WTC11 (cell line): Measurements from ENCODE around the gene OTOG. TPM values are rescaled to one million over a fixed set of nuclear protein-coding genes. Genes with fewer than 3 reads are reported as not detected.
A peak's percentile ranks its signal among the peaks of the same experiment; 100 is the strongest.

ENCODE experiments used
- ATAC-seq: fragments of 200-7000 bp; cut with Tn5 transposase; 2 replicates; pipeline ENCODE4 v1.10.0; 2021; ENCODE audit warnings: mild to moderate bottlenecking, moderate library complexity
- CTCF ChIA-PET: fragments of 300-600 bp; sonication (Branson Sonifier 250); formaldehyde crosslinking; loops from one replicate; lab custom pipeline; 2021; ENCODE audit warnings: antibody characterized with exemption; lab: Charles Lee
- POLR2A ChIA-PET: fragments of 350-600 bp; sonication (Branson Sonifier 250); formaldehyde crosslinking; loops from one replicate; lab custom pipeline; 2021; ENCODE audit warnings: antibody characterized with exemption; lab: Charles Lee
- DNase-seq: peaks from one replicate; pipeline ENCODE4 v3.0.0; 2021; ENCODE audit warnings: low spot score
- H3K27ac Mint-ChIP-seq: 2 replicates; pipeline ENCODE4 v1.8.0; 2021; ENCODE audit warnings: mixed read lengths
- H3K27me3 Mint-ChIP-seq: 2 replicates; pipeline ENCODE4 v1.8.0; 2021; ENCODE audit warnings: low read depth, mild to moderate bottlenecking, moderate library complexity, mixed read lengths
- H3K36me3 Mint-ChIP-seq: 2 replicates; pipeline ENCODE4 v1.8.0; 2021; ENCODE audit warnings: mixed read lengths
- H3K4me1 Mint-ChIP-seq: 2 replicates; pipeline ENCODE4 v1.8.0; 2022; ENCODE audit warnings: mixed read lengths
- H3K4me3 Mint-ChIP-seq: 2 replicates; pipeline ENCODE4 v1.8.0; 2021; ENCODE audit warnings: mild to moderate bottlenecking, moderate library complexity, mixed read lengths
- H3K9me3 Mint-ChIP-seq: 2 replicates; pipeline ENCODE4 v1.8.0; 2021; ENCODE audit warnings: mixed read lengths
- CDX4 ChIP-seq: fragments of 250-450 bp; sonication (Bioruptor Pico); IDR thresholded peaks from 2 replicates; pipeline ENCODE4 v1.9.0; 2021; ENCODE audit warnings: moderate library complexity, mild to moderate bottlenecking, inconsistent platforms, borderline replicate concordance
- CREB1 ChIP-seq: sonication (generic); formaldehyde crosslinking; IDR thresholded peaks from 2 replicates; pipeline ENCODE4 v1.8.0; 2023; ENCODE audit warnings: mild to moderate bottlenecking, missing genetic modification reagents
- ESRRA ChIP-seq: sonication (generic); formaldehyde crosslinking; IDR thresholded peaks from 2 replicates; pipeline ENCODE4 v1.8.1; 2022; ENCODE audit warnings: mild to moderate bottlenecking, missing genetic modification reagents, borderline replicate concordance
- RELA ChIP-seq: sonication (generic); formaldehyde crosslinking; IDR thresholded peaks from 2 replicates; pipeline ENCODE4 v1.8.1; 2022; ENCODE audit warnings: missing genetic modification reagents, mild to moderate bottlenecking, borderline replicate concordance
- SMAD4 ChIP-seq: sonication (generic); formaldehyde crosslinking; IDR thresholded peaks from 2 replicates; pipeline ENCODE4 v1.8.0; 2022; ENCODE audit warnings: mild to moderate bottlenecking, missing genetic modification reagents
- TP53 ChIP-seq: sonication (generic); formaldehyde crosslinking; IDR thresholded peaks from 2 replicates; pipeline ENCODE4 v1.8.1; 2023; ENCODE audit warnings: mild to moderate bottlenecking, missing genetic modification reagents
- ZNF263 ChIP-seq: sonication (generic); formaldehyde crosslinking; IDR thresholded peaks from 2 replicates; pipeline ENCODE4 v1.8.1; 2022; ENCODE audit warnings: low read depth, mild to moderate bottlenecking, moderate library complexity, missing genetic modification reagents
- ZNF396 ChIP-seq: fragments of 250-450 bp; sonication (Bioruptor Pico); IDR thresholded peaks from 2 replicates; pipeline ENCODE4 v1.8.0; 2021; ENCODE audit warnings: mild to moderate bottlenecking, moderate library complexity, borderline replicate concordance
- ZNF423 ChIP-seq: fragments of 250-450 bp; sonication (Bioruptor Pico); IDR thresholded peaks from 2 replicates; pipeline ENCODE4 v2.1.2; 2022; ENCODE audit warnings: mild to moderate bottlenecking, moderate library complexity
- ZNF532 ChIP-seq: fragments of 250-450 bp; sonication (Bioruptor Pico); IDR thresholded peaks from 2 replicates; pipeline ENCODE4 v1.9.0; 2021; ENCODE audit warnings: mild to moderate bottlenecking, borderline replicate concordance
- total RNA-seq: library from RNA; stranded (reverse); gene quantifications from 3 replicates; pipeline ENCODE4 v1.2.3, GENCODE V29; 2021
- TF ChIP-seq, protein P1 (sequence below): sonication (generic); formaldehyde crosslinking; IDR thresholded peaks from 2 replicates; pipeline ENCODE4 v1.8.1; 2023; ENCODE audit warnings: mild to moderate bottlenecking, missing genetic modification reagents, borderline replicate concordance
- TF ChIP-seq, protein P2 (sequence below): fragments of 250-450 bp; sonication (Bioruptor Pico); IDR thresholded peaks from 2 replicates; pipeline ENCODE4 v1.9.0; 2021; ENCODE audit warnings: mild to moderate bottlenecking
- TF ChIP-seq, protein P3 (sequence below): sonication (generic); formaldehyde crosslinking; IDR thresholded peaks from 2 replicates; pipeline ENCODE4 v1.8.1; 2022; ENCODE audit warnings: mild to moderate bottlenecking, moderate library complexity, missing genetic modification reagents

OTOG gene
- total RNA-seq, 1 experiment from 2014 or later, result 1.4 TPM

- TF ChIP-seq, protein P1, sequence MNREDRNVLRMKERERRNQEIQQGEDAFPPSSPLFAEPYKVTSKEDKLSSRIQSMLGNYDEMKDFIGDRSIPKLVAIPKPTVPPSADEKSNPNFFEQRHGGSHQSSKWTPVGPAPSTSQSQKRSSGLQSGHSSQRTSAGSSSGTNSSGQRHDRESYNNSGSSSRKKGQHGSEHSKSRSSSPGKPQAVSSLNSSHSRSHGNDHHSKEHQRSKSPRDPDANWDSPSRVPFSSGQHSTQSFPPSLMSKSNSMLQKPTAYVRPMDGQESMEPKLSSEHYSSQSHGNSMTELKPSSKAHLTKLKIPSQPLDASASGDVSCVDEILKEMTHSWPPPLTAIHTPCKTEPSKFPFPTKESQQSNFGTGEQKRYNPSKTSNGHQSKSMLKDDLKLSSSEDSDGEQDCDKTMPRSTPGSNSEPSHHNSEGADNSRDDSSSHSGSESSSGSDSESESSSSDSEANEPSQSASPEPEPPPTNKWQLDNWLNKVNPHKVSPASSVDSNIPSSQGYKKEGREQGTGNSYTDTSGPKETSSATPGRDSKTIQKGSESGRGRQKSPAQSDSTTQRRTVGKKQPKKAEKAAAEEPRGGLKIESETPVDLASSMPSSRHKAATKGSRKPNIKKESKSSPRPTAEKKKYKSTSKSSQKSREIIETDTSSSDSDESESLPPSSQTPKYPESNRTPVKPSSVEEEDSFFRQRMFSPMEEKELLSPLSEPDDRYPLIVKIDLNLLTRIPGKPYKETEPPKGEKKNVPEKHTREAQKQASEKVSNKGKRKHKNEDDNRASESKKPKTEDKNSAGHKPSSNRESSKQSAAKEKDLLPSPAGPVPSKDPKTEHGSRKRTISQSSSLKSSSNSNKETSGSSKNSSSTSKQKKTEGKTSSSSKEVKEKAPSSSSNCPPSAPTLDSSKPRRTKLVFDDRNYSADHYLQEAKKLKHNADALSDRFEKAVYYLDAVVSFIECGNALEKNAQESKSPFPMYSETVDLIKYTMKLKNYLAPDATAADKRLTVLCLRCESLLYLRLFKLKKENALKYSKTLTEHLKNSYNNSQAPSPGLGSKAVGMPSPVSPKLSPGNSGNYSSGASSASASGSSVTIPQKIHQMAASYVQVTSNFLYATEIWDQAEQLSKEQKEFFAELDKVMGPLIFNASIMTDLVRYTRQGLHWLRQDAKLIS (CRISPR knock-in tag), result no peak
- no peak for TF ChIP-seq ZNF263 (CRISPR knock-in tag)
- TF ChIP-seq ZNF532 (CRISPR knock-in tag), result no peak
- no peak for TF ChIP-seq ESRRA (CRISPR knock-in tag)
- TF ChIP-seq, all 79 proteins: peak for 0
Observed at GRCh38 chr11:17694494-17695110, 147.5 kb downstream of the OTOG start (continued).

- Mint-ChIP-seq H3K4me1 (peaks cover 4% of the 10 kb centered on the region; the same call in 1 of the 2 replicates), H3K27me3 (peaks cover 59% of the 10 kb centered on the region), H3K36me3 (no peaks in the 10 kb centered on the region), H3K9me3 (no peaks in the 10 kb centered on the region), H3K4me3 (peak overlapping the region; percentile 67), H3K27ac (no peak overlapping the region)
- POLR2A ChIA-PET, result no interaction called here
- DNase-seq (peak; percentile 31), ATAC-seq (peak; percentile 77)
- TF ChIP-seq SMAD4 (no peak), ZNF396 (CRISPR knock-in tag) (no peak), CREB1 (no peak), RELA (CRISPR knock-in tag) (0 out of 2 replicates have a peak, but pooled peaks have one; percentile 37), CDX4 (no peak), ZNF423 (peak; percentile 77), TP53 (CRISPR knock-in tag) (no peak)
- TF ChIP-seq, protein P2, sequence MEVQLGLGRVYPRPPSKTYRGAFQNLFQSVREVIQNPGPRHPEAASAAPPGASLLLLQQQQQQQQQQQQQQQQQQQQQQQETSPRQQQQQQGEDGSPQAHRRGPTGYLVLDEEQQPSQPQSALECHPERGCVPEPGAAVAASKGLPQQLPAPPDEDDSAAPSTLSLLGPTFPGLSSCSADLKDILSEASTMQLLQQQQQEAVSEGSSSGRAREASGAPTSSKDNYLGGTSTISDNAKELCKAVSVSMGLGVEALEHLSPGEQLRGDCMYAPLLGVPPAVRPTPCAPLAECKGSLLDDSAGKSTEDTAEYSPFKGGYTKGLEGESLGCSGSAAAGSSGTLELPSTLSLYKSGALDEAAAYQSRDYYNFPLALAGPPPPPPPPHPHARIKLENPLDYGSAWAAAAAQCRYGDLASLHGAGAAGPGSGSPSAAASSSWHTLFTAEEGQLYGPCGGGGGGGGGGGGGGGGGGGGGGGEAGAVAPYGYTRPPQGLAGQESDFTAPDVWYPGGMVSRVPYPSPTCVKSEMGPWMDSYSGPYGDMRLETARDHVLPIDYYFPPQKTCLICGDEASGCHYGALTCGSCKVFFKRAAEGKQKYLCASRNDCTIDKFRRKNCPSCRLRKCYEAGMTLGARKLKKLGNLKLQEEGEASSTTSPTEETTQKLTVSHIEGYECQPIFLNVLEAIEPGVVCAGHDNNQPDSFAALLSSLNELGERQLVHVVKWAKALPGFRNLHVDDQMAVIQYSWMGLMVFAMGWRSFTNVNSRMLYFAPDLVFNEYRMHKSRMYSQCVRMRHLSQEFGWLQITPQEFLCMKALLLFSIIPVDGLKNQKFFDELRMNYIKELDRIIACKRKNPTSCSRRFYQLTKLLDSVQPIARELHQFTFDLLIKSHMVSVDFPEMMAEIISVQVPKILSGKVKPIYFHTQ (CRISPR knock-in tag), result no peak
- TF ChIP-seq, protein P3, sequence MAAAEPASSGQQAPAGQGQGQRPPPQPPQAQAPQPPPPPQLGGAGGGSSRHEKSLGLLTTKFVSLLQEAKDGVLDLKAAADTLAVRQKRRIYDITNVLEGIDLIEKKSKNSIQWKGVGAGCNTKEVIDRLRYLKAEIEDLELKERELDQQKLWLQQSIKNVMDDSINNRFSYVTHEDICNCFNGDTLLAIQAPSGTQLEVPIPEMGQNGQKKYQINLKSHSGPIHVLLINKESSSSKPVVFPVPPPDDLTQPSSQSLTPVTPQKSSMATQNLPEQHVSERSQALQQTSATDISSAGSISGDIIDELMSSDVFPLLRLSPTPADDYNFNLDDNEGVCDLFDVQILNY (CRISPR knock-in tag), result no peak
- CTCF ChIA-PET, result interaction anchor here (1.0 to 2.3 kb wide), 6 partner anchors 17 to 277 kb away, joined by 3 to 14 read pairs (median 3); no protein-coding TSS in a partner anchor
Observed at GRCh38 chr11:17695454-17696441, 148.7 kb downstream of the OTOG start.
